Pancreas (tissue), 10 donors: ENCODE data around the gene F7. TPM values are rescaled to one million over a fixed set of nuclear protein-coding genes. Genes with fewer than 3 reads are reported as not detected.

ENCODE experiments used
- ATAC-seq, 4 donors: fragments of 200-7000 bp; cut with Tn5 transposase; one replicate each; pipeline versions ENCODE4 v1.8.0 to v1.9.1; 2020; ENCODE audit warnings: mild to moderate bottlenecking in 4 of 4, moderate library complexity in 4 of 4
- DNase-seq, 6 donors: peaks; one replicate each; pipeline ENCODE4 v3.0.0-alpha.2; 2020
- FAIRE-seq: peaks from 2 replicates; lab custom pipeline; 2012; peaks lifted over from hg19 to GRCh38; lab: Jason Lieb, UNC
- H3K27ac ChIP-seq, 4 donors: fragments of 200-600 bp; sonication (generic); 1 replicate in 3 of 4; 2 replicates in 1 of 4; pipeline versions ENCODE4 v1.5.0 to v1.8.0; 2020
- H3K27me3 ChIP-seq, 4 donors: fragments of 200-600 bp; one replicate each; pipeline ENCODE4 v1.8.0; 2021
- H3K36me3 ChIP-seq, 3 donors: fragments of 200-600 bp; sonication (generic) in 1 of 3; one replicate each; pipeline versions ENCODE4 v1.5.0 to v1.8.0; 2020 to 2021
- H3K4me1 ChIP-seq, 3 donors: fragments of 200-600 bp; one replicate each; pipeline ENCODE4 v1.8.0; 2021
- H3K4me3 ChIP-seq, 4 donors: fragments of 200-600 bp; sonication (generic) in 2 of 4; one replicate each; pipeline versions ENCODE4 v1.5.0 to v1.8.0; 2020 to 2021
- H3K9me3 ChIP-seq, 4 donors: fragments of 200-600 bp; one replicate each; pipeline ENCODE4 v1.8.0; 2021
- CTCF ChIP-seq, 4 donors: fragments of 200-600 bp; sonication (generic) in 3 of 4; IDR thresholded peaks; one replicate each; pipeline versions ENCODE4 v1.5.0 to v1.8.0; 2021; ENCODE audit warnings: antibody characterized with exemption in 4 of 4
- WGBS, 2 donors: extraction: QIAGEN DNeasy Blood & Tissue Kit; methylation state at CpG; one replicate each; pipeline ENCODE4 v1.1.7; 2013; 5-methylcytosine and 5-hydroxymethylcytosine counted together
- intact Hi-C, 3 donors: fragments of 100-400 bp; cut with DNase I; formaldehyde crosslinking; loops; one replicate each; pipeline versions ENCODE4 v1.11.1 to v1.14.2; 2022
- polyA plus RNA-seq, 2 donors: library from polyadenylated mRNA; stranded (reverse); fragments of 200-250 nt; gene quantifications; one replicate each; pipeline ENCODE4 v1.2.3, GENCODE V29; 2013
- total RNA-seq, 6 donors: library from RNA; stranded (reverse); fragmentation: NEBNext Ultra II Directional in 4 of 6; extraction: Animal tissue kit (Norgen Biotek cat#: 25700) in 4 of 6; gene quantifications; one replicate each; pipeline versions ENCODE4 v1.2.1 to v1.2.4, GENCODE V29; 2021 to 2023
- donor health status: healthy with polysubstance abuse.
- donor health status: DM: no; HTN: no; CAD: no; lungs with moderate emphysema.
- donor health status: DM: no; HTN: no; CAD: no.
- donor health status: control.
- donor health status: control.
- donor health status: Bipolar disorder and iron deficiency.
- donor health status: DM: yes; HTN: yes; CAD: no.
- donor health status: DM: no; HTN: no; CAD: no.
- donor health status: DM: no; HTN: no; CAD: no.
- donor health status: DM: yes; HTN: yes; CAD: no.

The F7 gene
- total and polyA plus RNA-seq, 8 donors, result 0.13 to 0.96 (median 0.23) TPM; not detected in 2

DNA sequence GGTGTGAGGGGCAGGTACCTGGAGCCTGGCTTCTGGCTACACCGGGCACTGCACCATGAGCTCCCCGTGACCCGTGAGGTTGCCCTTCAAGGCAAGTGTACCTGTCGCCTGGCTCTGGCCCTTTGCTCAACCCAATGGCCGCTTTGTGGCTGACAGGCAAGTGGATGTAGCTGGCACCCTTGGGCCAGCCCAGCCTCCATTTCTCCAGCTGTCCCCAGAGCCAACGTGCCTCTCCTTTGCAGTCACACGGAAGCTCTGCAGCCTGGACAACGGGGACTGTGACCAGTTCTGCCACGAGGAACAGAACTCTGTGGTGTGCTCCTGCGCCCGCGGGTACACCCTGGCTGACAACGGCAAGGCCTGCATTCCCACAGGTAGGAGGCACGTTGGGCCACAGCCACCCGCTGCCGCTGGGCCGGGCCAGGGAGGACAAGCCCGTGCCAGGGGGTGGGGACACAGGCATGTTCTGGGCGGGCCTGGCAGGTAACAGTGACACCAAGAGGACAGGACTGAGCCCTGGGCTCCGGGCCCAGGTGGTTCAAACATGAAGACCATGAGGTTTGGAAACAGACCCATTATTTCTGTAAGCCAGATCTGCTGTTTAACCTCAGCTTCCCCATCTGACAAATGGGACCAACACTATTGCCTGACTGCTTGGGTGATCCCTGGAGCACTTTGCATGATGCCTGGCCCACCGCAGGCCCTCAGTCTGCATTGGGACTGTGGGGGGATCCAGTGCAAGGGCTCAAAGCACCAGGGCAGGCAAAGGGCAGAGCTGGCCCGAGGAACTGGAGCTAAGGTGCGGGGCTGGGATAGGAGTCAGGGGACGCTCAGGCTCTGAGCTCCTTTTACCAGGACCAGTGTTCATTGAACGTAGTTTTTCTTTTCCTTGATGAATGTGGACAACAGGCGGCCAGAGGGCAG, 35.3 kb downstream of the F7 start:
- Histone ChIP-seq H3K27ac (no peak overlapping the region), H3K27me3 (no peaks in the 10 kb centered on the region), H3K36me3 (no peaks in the 10 kb centered on the region), H3K4me1 (no peaks in the 10 kb centered on the region), H3K4me3 (no peak overlapping the region), H3K9me3 (no peaks in the 10 kb centered on the region)
- no peak for TF ChIP-seq CTCF (IDR thresholded peaks at IDR 0.05)
- intact Hi-C loops, result no loop called here
- FAIRE-seq, result no peak
- peak in 1 of 6 donors; percentile 48 for DNase-seq
- 87 to 91% methylated on average over 26 of the region's 26 CpGs for WGBS, 2 donors
- ATAC-seq, result no peak

DNA sequence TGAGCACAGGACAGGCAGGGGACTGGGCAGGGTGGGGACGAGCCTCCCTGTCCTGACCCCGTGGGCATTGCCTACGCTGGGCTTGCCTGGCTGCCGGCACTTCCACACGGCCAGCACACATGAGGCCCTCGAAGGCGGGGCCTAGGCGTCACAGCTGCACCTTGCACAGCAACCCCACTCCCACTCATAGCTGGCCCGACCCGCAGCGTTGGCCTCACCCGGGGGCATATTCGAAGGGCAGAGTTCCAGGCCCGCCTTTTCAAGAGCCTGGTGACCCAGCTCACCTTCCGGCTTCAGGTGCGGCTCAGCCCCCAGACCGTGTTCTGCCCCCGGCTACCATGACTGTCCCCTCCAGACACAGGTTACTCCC, 36.0 kb downstream of the F7 start:
- 82 to 87% methylated on average over 18 of the region's 18 CpGs for WGBS, 2 donors
- H3K4me1 ChIP-seq, result no peaks in the 10 kb centered on the region
- ATAC-seq, result no peak
- intact Hi-C loops, result no loop called here
- TF ChIP-seq CTCF (IDR thresholded peaks at IDR 0.05), result no peak
- no peaks in the 10 kb centered on the region for H3K36me3 ChIP-seq
- no peaks in the 10 kb centered on the region for H3K27me3 ChIP-seq
- no peaks in the 10 kb centered on the region for H3K9me3 ChIP-seq
- peak in 1 of 6 donors; percentile 64 for DNase-seq
- FAIRE-seq, result no peak
- no peak overlapping the region for H3K27ac ChIP-seq
- no peak overlapping the region for H3K4me3 ChIP-seq

DNA sequence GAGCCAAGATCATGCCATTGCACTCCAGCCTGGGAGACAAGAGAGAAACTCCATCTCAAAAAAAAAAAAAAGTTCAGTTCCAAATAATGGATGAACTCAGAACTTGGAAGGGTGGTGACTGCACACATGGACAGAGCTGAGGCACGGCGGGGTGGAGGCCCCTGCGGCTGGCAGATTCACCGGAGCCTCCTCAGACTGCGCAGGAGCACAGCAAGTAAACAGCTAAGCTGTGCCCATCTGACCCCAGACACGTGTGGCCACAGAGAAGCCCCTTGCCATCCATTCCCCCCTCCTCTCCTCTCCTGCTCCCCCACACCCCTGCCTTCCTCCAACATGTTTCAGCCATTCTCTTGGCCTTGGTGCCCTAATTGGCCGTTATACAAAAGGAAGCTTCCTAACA, 37.3 kb downstream of the F7 start:
- no peak for ATAC-seq
- DNase-seq, result no peak
- Histone ChIP-seq H3K4me1 (no peaks in the 10 kb centered on the region), H3K27me3 (no peaks in the 10 kb centered on the region), H3K36me3 (no peaks in the 10 kb centered on the region), H3K27ac (no peak overlapping the region), H3K4me3 (no peak overlapping the region), H3K9me3 (no peaks in the 10 kb centered on the region)
- intact Hi-C loops, result no loop called here
- TF ChIP-seq CTCF (IDR thresholded peaks at IDR 0.05), result no peak
- FAIRE-seq, result no peak
- WGBS, 2 donors, result 81 to 88% methylated on average over 7 of the region's 7 CpGs

- Histone ChIP-seq H3K27ac (no peak overlapping the region), H3K36me3 (no peaks in the 10 kb centered on the region), H3K4me3 (no peak overlapping the region), H3K4me1 (no peaks in the 10 kb centered on the region), H3K9me3 (no peaks in the 10 kb centered on the region), H3K27me3 (no peaks in the 10 kb centered on the region)
- DNase-seq (no peak), ATAC-seq (no peak), FAIRE-seq (no peak)
- WGBS, 2 donors, result 77 to 85% methylated on average over 39 of the region's 39 CpGs
- no peak for TF ChIP-seq CTCF (IDR thresholded peaks at IDR 0.05)
- intact Hi-C loops, result no loop called here
These were observed 38.1 kb downstream of the F7 start for GRCh38 chr13:113143466-113144254.
